ENCODE measurements around the gene TREX2. TPM values are rescaled to one million over a fixed set of nuclear protein-coding genes. Genes with fewer than 3 reads are reported as not detected.

TREX2 gene
- polyA plus RNA-seq, 1 donor (not counting 4 experiments of a cell fraction or from before 2014, with no cell fraction given) = 0.31 TPM

DNA sequence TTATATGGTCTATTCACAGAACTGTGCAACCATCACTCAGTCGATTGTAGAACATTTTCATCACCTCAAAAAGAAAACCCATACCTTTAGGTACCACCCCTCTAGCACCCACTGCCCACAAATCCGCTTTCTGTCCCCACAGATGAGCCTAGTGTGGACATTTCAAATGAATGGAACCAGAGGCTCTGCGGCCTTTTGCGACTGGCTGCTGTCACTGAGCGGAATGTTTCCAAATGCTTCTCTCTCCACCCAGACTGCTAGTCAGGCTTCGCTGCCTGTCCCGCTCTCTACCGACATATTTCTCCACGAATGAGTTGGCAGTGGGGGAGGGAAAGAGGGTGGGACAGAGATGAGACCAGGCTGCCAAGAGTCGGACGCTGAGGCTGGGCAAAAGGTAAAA lies 47.2 kb upstream of the TREX2 start:
- no peak overlapping the region for H2AFZ ChIP-seq (ENCODE audit: control insufficient read depth, low read length)
- no peak overlapping the region for H3K4me3 ChIP-seq (ENCODE audit: control insufficient read depth in 2 of 3, extremely low read depth in 1 of 3, insufficient read depth in 2 of 3, low read depth in 1 of 3, low read length in 3 of 3)
- peaks cover 21% of the 10 kb centered on the region for H3K27me3 ChIP-seq (ENCODE audit: control insufficient read depth, extremely low read depth, insufficient read depth, low read length)
- H3K9me1 ChIP-seq (ENCODE audit: control insufficient read depth, extremely low read depth, insufficient read depth, low read length) = no peaks in the 10 kb centered on the region
- no peak overlapping the region for H3K27ac ChIP-seq (ENCODE audit: control insufficient read depth, insufficient read depth, low read length)
- H3K9me3 ChIP-seq (ENCODE audit: control insufficient read depth, low read depth, low read length) = no peaks in the 10 kb centered on the region
- H3K4me2 ChIP-seq (ENCODE audit: control insufficient read depth, extremely low read depth, insufficient read depth, low read depth, low read length) = no peak overlapping the region
- H3K4me1 ChIP-seq (ENCODE audit: control insufficient read depth, extremely low read depth, insufficient read depth, low read length) = peaks cover 2% of the 10 kb centered on the region
- no peak overlapping the region for H3K9ac ChIP-seq (ENCODE audit: control insufficient read depth, extremely low read depth, insufficient read depth, low read length)
- no peaks in the 10 kb centered on the region for H3K36me3 ChIP-seq (ENCODE audit: control insufficient read depth in 2 of 2, extremely low read depth in 1 of 2, insufficient read depth in 2 of 2, low read length in 2 of 2)
- FAIRE-seq = no peak
- DNase-seq (ENCODE audit: low read depth, low spot score) = no peak
- dilution Hi-C loops (cut with MboI; ENCODE audit: extremely low pct_ligation_motif_present, low sequenced_read_pairs) = no loop called here
- H3K79me2 ChIP-seq (ENCODE audit: control insufficient read depth, insufficient read depth, low read length) = no peaks in the 10 kb centered on the region
- no peaks in the 10 kb centered on the region for H4K20me1 ChIP-seq (ENCODE audit: control insufficient read depth, extremely low read depth, insufficient read depth, low read length)
- no peak for TF ChIP-seq EZH2 (IDR thresholded peaks at IDR 0.05; ENCODE audit: low read length)

GRCh38 chrX:153492543-153492942 lies 46.7 kb upstream of the TREX2 start:
- H3K9me3 ChIP-seq (ENCODE audit: control insufficient read depth, low read depth, low read length) = no peaks in the 10 kb centered on the region
- TF ChIP-seq CTCF (optimal IDR thresholded peaks at IDR 0.05 in 1 of 3, IDR thresholded peaks at IDR 0.05 in 1 of 3, conservative IDR thresholded peaks at IDR 0.05 in 1 of 3; ENCODE audit: extremely low read depth in 1 of 3, insufficient read depth in 2 of 3, low read length in 3 of 3) (no peak), EZH2 (IDR thresholded peaks at IDR 0.05; ENCODE audit: low read length) (no peak)
- dilution Hi-C loops (cut with MboI; ENCODE audit: extremely low pct_ligation_motif_present, low sequenced_read_pairs) = no loop called here
- H3K4me2 ChIP-seq (ENCODE audit: control insufficient read depth, extremely low read depth, insufficient read depth, low read depth, low read length) = no peak overlapping the region
- H4K20me1 ChIP-seq (ENCODE audit: control insufficient read depth, extremely low read depth, insufficient read depth, low read length) = no peaks in the 10 kb centered on the region
- no peak overlapping the region for H3K4me3 ChIP-seq (ENCODE audit: control insufficient read depth in 2 of 3, extremely low read depth in 1 of 3, insufficient read depth in 2 of 3, low read depth in 1 of 3, low read length in 3 of 3)
- H3K36me3 ChIP-seq (ENCODE audit: control insufficient read depth in 2 of 2, extremely low read depth in 1 of 2, insufficient read depth in 2 of 2, low read length in 2 of 2) = no peaks in the 10 kb centered on the region
- no peaks in the 10 kb centered on the region for H3K9me1 ChIP-seq (ENCODE audit: control insufficient read depth, extremely low read depth, insufficient read depth, low read length)
- no peaks in the 10 kb centered on the region for H3K79me2 ChIP-seq (ENCODE audit: control insufficient read depth, insufficient read depth, low read length)
- H3K27me3 ChIP-seq (ENCODE audit: control insufficient read depth, extremely low read depth, insufficient read depth, low read length) = peaks cover 21% of the 10 kb centered on the region
- DNase-seq (ENCODE audit: low read depth, low spot score) (no peak), FAIRE-seq (no peak)
- no peak overlapping the region for H2AFZ ChIP-seq (ENCODE audit: control insufficient read depth, low read length)
- H3K4me1 ChIP-seq (ENCODE audit: control insufficient read depth, extremely low read depth, insufficient read depth, low read length) = peaks cover 2% of the 10 kb centered on the region
- H3K9ac ChIP-seq (ENCODE audit: control insufficient read depth, extremely low read depth, insufficient read depth, low read length) = no peak overlapping the region
- no peak overlapping the region for H3K27ac ChIP-seq (ENCODE audit: control insufficient read depth, insufficient read depth, low read length)

DNA sequence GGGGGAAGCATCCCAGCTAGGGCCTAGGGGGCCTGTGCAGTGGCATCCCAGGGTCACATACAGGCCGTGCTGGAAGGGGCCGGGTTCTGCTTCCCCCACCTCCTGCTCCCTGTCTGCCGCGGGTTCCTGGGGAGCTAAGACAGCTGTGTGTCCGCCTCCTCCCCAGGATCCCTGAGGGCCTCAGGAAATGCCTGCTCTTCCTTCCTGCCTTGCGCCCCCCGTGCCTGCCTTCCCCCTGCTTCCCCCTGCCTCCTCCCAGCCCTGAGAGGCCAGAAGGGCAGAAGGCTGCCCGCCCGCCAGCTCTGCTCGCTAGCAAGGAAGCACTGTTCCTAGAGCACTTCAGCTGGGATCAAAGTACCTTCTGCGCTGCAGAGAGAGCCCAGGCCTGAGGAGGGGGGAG lies 46.1 kb upstream of the TREX2 start:
- FAIRE-seq = no peak
- no peak overlapping the region for H2AFZ ChIP-seq (ENCODE audit: control insufficient read depth, low read length)
- dilution Hi-C loops (cut with MboI; ENCODE audit: extremely low pct_ligation_motif_present, low sequenced_read_pairs) = no loop called here

More for the DNA sequence above, 46.1 kb upstream of the TREX2 start:
- Histone ChIP-seq H3K27me3 (ENCODE audit: control insufficient read depth, extremely low read depth, insufficient read depth, low read length) (peaks cover 21% of the 10 kb centered on the region), H3K4me1 (ENCODE audit: control insufficient read depth, extremely low read depth, insufficient read depth, low read length) (peaks cover 2% of the 10 kb centered on the region), H3K4me2 (ENCODE audit: control insufficient read depth, extremely low read depth, insufficient read depth, low read depth, low read length) (no peak overlapping the region), H3K27ac (ENCODE audit: control insufficient read depth, insufficient read depth, low read length) (no peak overlapping the region), H3K9me3 (ENCODE audit: control insufficient read depth, low read depth, low read length) (no peaks in the 10 kb centered on the region), H3K79me2 (ENCODE audit: control insufficient read depth, insufficient read depth, low read length) (no peaks in the 10 kb centered on the region), H3K4me3 (ENCODE audit: control insufficient read depth in 2 of 3, extremely low read depth in 1 of 3, insufficient read depth in 2 of 3, low read depth in 1 of 3, low read length in 3 of 3) (no peak overlapping the region), H3K9ac (ENCODE audit: control insufficient read depth, extremely low read depth, insufficient read depth, low read length) (no peak overlapping the region), H4K20me1 (ENCODE audit: control insufficient read depth, extremely low read depth, insufficient read depth, low read length) (no peaks in the 10 kb centered on the region), H3K9me1 (ENCODE audit: control insufficient read depth, extremely low read depth, insufficient read depth, low read length) (no peaks in the 10 kb centered on the region), H3K36me3 (ENCODE audit: control insufficient read depth in 2 of 2, extremely low read depth in 1 of 2, insufficient read depth in 2 of 2, low read length in 2 of 2) (no peaks in the 10 kb centered on the region)
- no peak for TF ChIP-seq EZH2 (IDR thresholded peaks at IDR 0.05; ENCODE audit: low read length)
- no peak for TF ChIP-seq CTCF (optimal IDR thresholded peaks at IDR 0.05 in 1 of 3, IDR thresholded peaks at IDR 0.05 in 1 of 3, conservative IDR thresholded peaks at IDR 0.05 in 1 of 3; ENCODE audit: extremely low read depth in 1 of 3, insufficient read depth in 2 of 3, low read length in 3 of 3)
- no peak for DNase-seq (ENCODE audit: low read depth, low spot score)
